T-helper 2 cell treated with Interferon-gamma antibody and Interleukin-4, amounts not matched to agents 5 μg/mL and 100 μg/mL, for 36 hours (primary cell): ENCODE results near the gene PTPRT.

Experiments used
- DNase-seq: peaks from one replicate; pipeline ENCODE4 v3.0.0; 2021; ENCODE audit warnings: low spot score
- H3K27ac Mint-ChIP-seq: one replicate; pipeline ENCODE4 v1.8.0; 2021; ENCODE audit warnings: mild to moderate bottlenecking, mixed read lengths
- H3K27me3 Mint-ChIP-seq: one replicate; pipeline ENCODE4 v1.8.0; 2021; ENCODE audit warnings: low read depth, mixed read lengths
- H3K36me3 Mint-ChIP-seq: one replicate; pipeline ENCODE4 v1.8.0; 2021; ENCODE audit warnings: low read depth, mixed read lengths
- H3K4me1 Mint-ChIP-seq: one replicate; pipeline ENCODE4 v1.8.0; 2021; ENCODE audit warnings: low read depth, mixed read lengths
- H3K4me3 Mint-ChIP-seq: one replicate; pipeline ENCODE4 v1.8.0; 2022; ENCODE audit warnings: mild to moderate bottlenecking, moderate library complexity, mixed read lengths
- H3K9me3 Mint-ChIP-seq: one replicate; pipeline ENCODE4 v1.8.0; 2021; ENCODE audit warnings: mixed read lengths

The PTPRT gene

DNA sequence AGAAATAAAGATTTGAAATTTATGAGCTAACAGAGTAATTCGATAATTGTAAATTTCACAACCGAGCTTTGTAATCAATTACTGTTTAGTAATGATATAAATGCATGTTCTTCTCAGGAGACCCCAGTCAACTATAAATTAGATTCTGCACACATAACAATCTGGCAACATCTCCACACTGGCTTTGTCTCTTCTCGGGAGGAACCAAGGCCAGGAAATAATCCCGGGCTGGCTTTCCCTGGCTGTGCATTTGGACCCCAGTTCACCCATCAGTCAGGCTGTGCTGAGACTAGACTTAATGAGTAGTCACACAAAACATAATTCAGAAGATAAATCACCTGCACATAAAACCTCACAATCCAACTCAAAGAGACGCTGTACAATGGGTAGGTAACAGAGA is 65.5 kb downstream of the PTPRT start:
- Mint-ChIP-seq H3K27me3 (no peaks in the 10 kb centered on the region), H3K4me3 (no peak overlapping the region), H3K9me3 (no peaks in the 10 kb centered on the region)

GRCh38 chr20:43123180-43123579 is 66.5 kb downstream of the PTPRT start:
- DNase-seq: no peak
- no peaks in the 10 kb centered on the region for H3K4me1 Mint-ChIP-seq
- H3K9me3 Mint-ChIP-seq: no peaks in the 10 kb centered on the region
- H3K4me3 Mint-ChIP-seq: no peak overlapping the region
- H3K27me3 Mint-ChIP-seq: no peaks in the 10 kb centered on the region
- H3K27ac Mint-ChIP-seq: no peak overlapping the region
- no peaks in the 10 kb centered on the region for H3K36me3 Mint-ChIP-seq

More for the DNA sequence above, 65.5 kb downstream of the PTPRT start:
- no peaks in the 10 kb centered on the region for H3K4me1 Mint-ChIP-seq
- no peaks in the 10 kb centered on the region for H3K36me3 Mint-ChIP-seq
- no peak overlapping the region for H3K27ac Mint-ChIP-seq
- no peak for DNase-seq

- H3K36me3 Mint-ChIP-seq: no peaks in the 10 kb centered on the region
- H3K4me1 Mint-ChIP-seq: no peaks in the 10 kb centered on the region
- no peak overlapping the region for H3K27ac Mint-ChIP-seq
- H3K4me3 Mint-ChIP-seq: no peak overlapping the region
- no peaks in the 10 kb centered on the region for H3K27me3 Mint-ChIP-seq
- no peak for DNase-seq
- no peaks in the 10 kb centered on the region for H3K9me3 Mint-ChIP-seq
Measured at GRCh38 chr20:43119720-43120119, 70.0 kb downstream of the PTPRT start.

DNA sequence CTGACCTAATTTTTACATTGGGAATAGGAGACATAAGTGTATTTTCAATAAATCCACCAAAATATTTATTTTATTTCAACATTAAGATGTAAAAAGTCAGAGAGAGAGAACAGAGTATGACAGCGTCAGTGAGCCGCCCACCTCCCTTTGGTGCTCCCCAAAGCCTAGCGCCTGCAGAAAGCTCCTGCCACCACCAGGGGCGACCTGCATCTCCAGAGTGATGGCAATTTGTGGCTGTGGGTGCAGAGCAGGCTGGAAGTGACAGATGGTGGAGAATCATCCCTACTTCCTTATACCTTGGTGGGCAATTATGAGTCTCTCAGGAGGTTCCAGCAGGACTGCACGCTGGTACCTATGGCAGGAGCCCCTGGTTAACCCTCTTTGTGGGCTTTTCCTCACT is 87.3 kb downstream of the PTPRT start:
- Mint-ChIP-seq H3K9me3 (no peaks in the 10 kb centered on the region), H3K27me3 (no peaks in the 10 kb centered on the region), H3K4me3 (no peak overlapping the region), H3K4me1 (no peaks in the 10 kb centered on the region), H3K27ac (no peak overlapping the region), H3K36me3 (no peaks in the 10 kb centered on the region)
- no peak for DNase-seq

DNA sequence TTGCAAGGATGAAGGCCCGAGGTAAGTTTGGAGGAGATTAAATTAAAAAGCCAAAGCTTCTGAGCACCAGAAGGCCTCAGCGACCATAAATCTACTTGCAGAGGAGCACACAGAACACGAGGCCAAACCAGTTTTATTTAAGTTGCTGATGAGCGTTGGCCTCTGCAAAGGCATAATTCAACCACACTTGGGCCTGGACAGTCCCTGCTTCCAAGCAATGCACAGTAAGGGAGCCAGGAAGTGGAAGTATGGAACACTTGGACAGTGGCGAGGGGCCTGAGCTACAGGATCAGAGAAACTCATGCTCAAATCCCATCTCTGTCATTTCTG is 92.8 kb downstream of the PTPRT start:
- Mint-ChIP-seq H3K4me1 (no peaks in the 10 kb centered on the region), H3K36me3 (no peaks in the 10 kb centered on the region), H3K27ac (no peak overlapping the region), H3K9me3 (peaks cover 16% of the 10 kb centered on the region), H3K4me3 (no peak overlapping the region), H3K27me3 (no peaks in the 10 kb centered on the region)
- no peak for DNase-seq

DNA sequence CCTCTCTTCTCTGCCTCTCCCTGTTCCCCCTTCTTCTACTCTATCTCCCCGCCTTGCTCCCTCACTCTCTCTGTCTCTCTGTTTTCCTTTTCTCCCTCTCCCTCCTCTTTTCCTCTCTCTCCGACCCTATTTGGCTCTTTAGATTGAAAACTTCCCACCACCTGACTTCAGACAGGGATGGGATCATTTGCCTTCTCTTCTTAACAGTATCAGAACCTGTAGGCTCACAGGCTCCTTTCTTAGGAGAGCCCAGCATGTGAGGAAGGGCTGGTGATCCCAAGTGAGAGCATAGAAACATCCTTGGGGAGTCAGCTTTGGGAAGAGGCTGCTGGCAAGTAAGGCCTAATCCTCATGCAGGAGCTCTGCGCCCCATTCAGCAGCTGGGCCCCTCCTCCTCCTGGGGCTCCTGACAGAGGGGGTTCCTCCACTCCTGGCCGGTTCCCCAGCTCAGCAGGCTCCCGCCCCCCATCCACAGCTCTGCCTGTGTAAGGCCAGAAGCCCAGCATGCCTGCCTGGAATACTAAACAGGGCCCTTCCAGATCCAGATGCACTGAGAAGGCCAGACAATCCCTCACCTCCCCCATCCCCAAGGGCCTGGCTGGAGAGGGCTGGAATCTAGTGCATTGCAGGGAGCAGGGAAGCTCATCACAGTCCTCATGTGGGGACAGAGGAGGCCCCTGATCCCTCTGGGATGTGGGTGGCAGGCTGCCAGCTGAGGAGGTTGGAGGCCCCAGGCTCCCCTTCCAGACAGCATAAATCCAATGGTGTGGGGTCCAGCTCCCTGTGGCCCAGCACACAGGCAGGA is 93.4 kb downstream of the PTPRT start:
- H3K9me3 Mint-ChIP-seq: peaks cover 22% of the 10 kb centered on the region
- H3K36me3 Mint-ChIP-seq: no peaks in the 10 kb centered on the region
- H3K27me3 Mint-ChIP-seq: no peaks in the 10 kb centered on the region
- no peaks in the 10 kb centered on the region for H3K4me1 Mint-ChIP-seq
- H3K4me3 Mint-ChIP-seq: no peak overlapping the region
- H3K27ac Mint-ChIP-seq: no peak overlapping the region
- DNase-seq: no peak

GRCh38 chr20:43095034-43095433 is 94.7 kb downstream of the PTPRT start:
- no peaks in the 10 kb centered on the region for H3K36me3 Mint-ChIP-seq
- no peak overlapping the region for H3K4me3 Mint-ChIP-seq
- no peaks in the 10 kb centered on the region for H3K4me1 Mint-ChIP-seq
- no peak overlapping the region for H3K27ac Mint-ChIP-seq
- peaks cover 24% of the 10 kb centered on the region for H3K9me3 Mint-ChIP-seq
- DNase-seq: no peak
- no peaks in the 10 kb centered on the region for H3K27me3 Mint-ChIP-seq

DNA sequence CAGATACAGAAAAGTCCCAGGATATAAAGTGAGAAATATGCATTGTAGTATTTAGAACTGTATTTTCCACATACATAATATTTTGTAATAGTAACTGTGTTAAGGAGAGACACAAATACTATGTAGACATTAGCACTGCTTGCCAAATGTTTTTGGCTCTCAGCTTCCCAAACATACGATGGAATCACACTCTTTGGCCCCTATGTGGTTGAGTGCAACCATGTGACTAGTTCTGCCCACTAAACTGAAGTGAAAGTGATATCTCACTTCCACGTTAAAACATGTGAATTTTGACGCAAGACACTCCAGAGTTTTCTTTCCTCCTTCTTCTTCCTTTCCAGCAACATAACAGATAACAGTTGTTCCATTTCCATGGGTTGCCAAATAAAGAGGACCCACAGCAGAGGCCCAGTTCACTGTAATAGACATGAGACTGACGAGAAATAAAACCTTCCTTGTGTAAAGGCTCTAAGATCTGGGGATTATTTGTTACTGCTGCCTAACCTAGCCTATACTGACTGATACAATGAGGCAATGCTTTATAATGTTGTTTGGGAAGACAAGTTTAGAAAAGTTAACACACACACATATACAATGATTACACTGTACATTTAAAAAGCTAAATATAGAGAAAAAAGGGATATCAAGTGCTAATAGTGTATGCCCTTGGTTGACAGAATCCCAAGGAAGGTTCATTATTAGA is 97.2 kb downstream of the PTPRT start:
- Mint-ChIP-seq H3K4me1 (no peaks in the 10 kb centered on the region), H3K36me3 (no peaks in the 10 kb centered on the region), H3K27ac (no peak overlapping the region), H3K4me3 (no peak overlapping the region), H3K27me3 (no peaks in the 10 kb centered on the region), H3K9me3 (peaks cover 24% of the 10 kb centered on the region)
- no peak for DNase-seq

- H3K27ac Mint-ChIP-seq: no peak overlapping the region
- H3K27me3 Mint-ChIP-seq: no peaks in the 10 kb centered on the region
- peaks cover 10% of the 10 kb centered on the region for H3K9me3 Mint-ChIP-seq
- H3K4me3 Mint-ChIP-seq: no peak overlapping the region
- H3K36me3 Mint-ChIP-seq: no peaks in the 10 kb centered on the region
- no peaks in the 10 kb centered on the region for H3K4me1 Mint-ChIP-seq
- no peak for DNase-seq
Measured at GRCh38 chr20:43068482-43068881, 121.2 kb downstream of the PTPRT start.

GRCh38 chr20:43066125-43066524 is 123.6 kb downstream of the PTPRT start:
- Mint-ChIP-seq H3K27me3 (no peaks in the 10 kb centered on the region), H3K4me1 (no peaks in the 10 kb centered on the region), H3K4me3 (no peak overlapping the region), H3K9me3 (peaks cover 10% of the 10 kb centered on the region), H3K36me3 (no peaks in the 10 kb centered on the region), H3K27ac (no peak overlapping the region)
- no peak for DNase-seq

DNA sequence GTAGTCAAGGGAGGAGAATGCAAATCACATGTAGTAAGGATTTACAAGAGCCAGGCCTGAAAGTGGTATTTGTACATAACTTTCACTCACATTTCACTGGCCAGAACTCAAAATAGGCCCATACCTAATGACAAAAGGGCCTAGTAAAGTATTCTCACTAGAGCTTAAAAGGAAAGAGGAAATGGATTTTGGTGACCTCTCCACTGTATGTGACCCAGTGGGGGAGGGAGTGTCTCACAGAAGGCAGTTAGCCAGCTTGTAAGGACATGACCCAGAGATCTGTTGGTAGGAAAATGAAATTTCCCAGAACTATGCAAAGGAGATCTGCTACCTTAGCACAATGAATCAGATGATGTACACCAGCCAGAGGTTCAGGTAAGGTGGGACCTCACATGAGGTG is 124.4 kb downstream of the PTPRT start:
- no peaks in the 10 kb centered on the region for H3K4me1 Mint-ChIP-seq
- H3K36me3 Mint-ChIP-seq: no peaks in the 10 kb centered on the region
- H3K27ac Mint-ChIP-seq: no peak overlapping the region
- H3K27me3 Mint-ChIP-seq: no peaks in the 10 kb centered on the region
- peaks cover 10% of the 10 kb centered on the region for H3K9me3 Mint-ChIP-seq
- DNase-seq: no peak
- no peak overlapping the region for H3K4me3 Mint-ChIP-seq

DNA sequence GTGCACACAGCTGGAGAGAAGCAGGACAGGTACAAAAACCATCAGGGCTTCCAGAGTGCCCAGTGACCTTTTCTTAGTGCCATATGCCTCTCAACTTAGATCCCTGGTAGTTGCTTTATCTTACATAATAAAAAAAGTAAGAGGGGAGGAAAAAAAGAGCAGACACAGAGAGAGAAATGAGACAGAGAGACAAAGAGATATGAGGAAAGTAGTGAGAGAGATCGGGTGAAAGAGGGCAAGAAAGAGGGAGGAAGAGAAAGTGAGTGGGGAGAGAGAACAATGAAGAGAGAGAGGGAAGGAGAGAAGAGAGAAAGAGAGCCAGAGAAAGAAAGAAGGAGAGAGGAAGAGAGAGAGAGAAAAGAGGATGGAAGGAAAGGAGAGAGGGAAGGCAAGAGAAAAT is 131.6 kb downstream of the PTPRT start:
- Mint-ChIP-seq H3K27ac (no peak overlapping the region), H3K9me3 (no peaks in the 10 kb centered on the region), H3K27me3 (no peaks in the 10 kb centered on the region), H3K4me1 (no peaks in the 10 kb centered on the region), H3K4me3 (no peak overlapping the region), H3K36me3 (no peaks in the 10 kb centered on the region)
- DNase-seq: no peak

DNA sequence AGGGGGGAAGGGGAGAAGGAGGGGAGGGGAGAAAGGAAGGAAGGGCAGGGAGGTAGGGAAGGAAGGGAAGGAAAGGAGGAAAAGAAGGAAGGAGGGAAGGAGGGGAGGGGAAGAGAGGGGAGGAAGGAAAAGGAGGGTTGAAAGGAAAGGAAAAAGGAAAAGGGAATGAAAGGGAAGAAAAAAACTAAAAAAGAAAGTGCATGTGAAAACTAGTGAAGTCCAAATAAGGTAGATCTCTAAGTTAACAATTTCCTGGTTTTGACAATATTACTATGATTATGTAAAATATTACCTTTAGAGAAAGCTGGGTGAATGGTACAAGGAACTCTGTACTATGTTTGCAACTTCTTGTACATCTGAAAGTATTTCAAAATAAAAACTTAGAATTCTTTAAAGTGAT is 132.4 kb downstream of the PTPRT start:
- no peaks in the 10 kb centered on the region for H3K27me3 Mint-ChIP-seq
- H3K27ac Mint-ChIP-seq: no peak overlapping the region
- no peaks in the 10 kb centered on the region for H3K4me1 Mint-ChIP-seq
- H3K36me3 Mint-ChIP-seq: no peaks in the 10 kb centered on the region
- no peaks in the 10 kb centered on the region for H3K9me3 Mint-ChIP-seq
- H3K4me3 Mint-ChIP-seq: no peak overlapping the region
- DNase-seq: no peak

GRCh38 chr20:43055181-43055884 is 134.4 kb downstream of the PTPRT start:
- no peak for DNase-seq
- H3K27me3 Mint-ChIP-seq: no peaks in the 10 kb centered on the region
- no peaks in the 10 kb centered on the region for H3K36me3 Mint-ChIP-seq
- no peaks in the 10 kb centered on the region for H3K9me3 Mint-ChIP-seq
- H3K4me3 Mint-ChIP-seq: no peak overlapping the region
- H3K27ac Mint-ChIP-seq: no peak overlapping the region
- H3K4me1 Mint-ChIP-seq: no peaks in the 10 kb centered on the region
